Measurements from ENCODE around the gene VSNL1.

Gene VSNL1

GRCh38 chr2:17606851-17607250 lies 66.4 kb downstream of the VSNL1 start:
- no peak for TF ChIP-seq FOXA1 (IDR thresholded peaks at IDR 0.05)
- no peak for DNase-seq (ENCODE audit: extremely low spot score)
- ChIA-PET POLR2A (no interaction called here), CTCF (no interaction called here)

- TF ChIP-seq FOXA1 (IDR thresholded peaks at IDR 0.05) (no peak), PKNOX1 (IDR thresholded peaks at IDR 0.05) (peak; percentile 37; the same call in 1 of the 2 replicates)
- ChIA-PET CTCF (no interaction called here), POLR2A (no interaction called here)
- no peak for DNase-seq (ENCODE audit: extremely low spot score)
Measured at GRCh38 chr2:17607379-17607778, 66.9 kb downstream of the VSNL1 start.

- ChIA-PET POLR2A (no interaction called here), CTCF (no interaction called here)
- no peak for DNase-seq (ENCODE audit: extremely low spot score)
Measured at GRCh38 chr2:17608251-17608650, 67.8 kb downstream of the VSNL1 start.

GRCh38 chr2:17610521-17610920 lies 70.0 kb downstream of the VSNL1 start:
- POLR2A ChIA-PET, result no interaction called here
- TF ChIP-seq FOXM1 (IDR thresholded peaks at IDR 0.05; ENCODE audit: borderline replicate concordance) (no peak), SUZ12 (IDR thresholded peaks at IDR 0.05) (no peak), LEF1 (IDR thresholded peaks at IDR 0.05; ENCODE audit: borderline replicate concordance) (no peak), FOXA1 (IDR thresholded peaks at IDR 0.05) (no peak), BHLHE40 (IDR thresholded peaks at IDR 0.05; ENCODE audit: borderline replicate concordance) (no peak), SP1 (IDR thresholded peaks at IDR 0.05) (no peak), PKNOX1 (IDR thresholded peaks at IDR 0.05) (no peak), NFRKB (IDR thresholded peaks at IDR 0.05) (no peak), ARNT (IDR thresholded peaks at IDR 0.05) (no peak), ELF4 (IDR thresholded peaks at IDR 0.05) (no peak), HDGF (IDR thresholded peaks at IDR 0.05; ENCODE audit: borderline replicate concordance) (no peak), TARDBP (IDR thresholded peaks at IDR 0.05) (no peak), ZNF384 (IDR thresholded peaks at IDR 0.05) (no peak), FOXK2 (IDR thresholded peaks at IDR 0.05) (no peak), L3MBTL2 (conservative IDR thresholded peaks at IDR 0.05) (no peak), CTBP1 (IDR thresholded peaks at IDR 0.05; ENCODE audit: borderline replicate concordance) (no peak)
- DNase-seq (ENCODE audit: extremely low spot score), result no peak
- CTCF ChIA-PET, result no interaction called here

More at GRCh38 chr2:17608251-17608650, 67.8 kb downstream of the VSNL1 start:
- no peak for TF ChIP-seq HDGF (IDR thresholded peaks at IDR 0.05; ENCODE audit: borderline replicate concordance)
- no peak for TF ChIP-seq FOXA1 (IDR thresholded peaks at IDR 0.05)
- no peak for TF ChIP-seq NFRKB (IDR thresholded peaks at IDR 0.05)
- TF ChIP-seq ZNF384 (IDR thresholded peaks at IDR 0.05), result no peak
- TF ChIP-seq FOXK2 (IDR thresholded peaks at IDR 0.05), result no peak

- ChIA-PET CTCF (no interaction called here), POLR2A (no interaction called here)
- DNase-seq (ENCODE audit: extremely low spot score), result no peak
- TF ChIP-seq FOXK2 (IDR thresholded peaks at IDR 0.05), result no peak
- TF ChIP-seq BHLHE40 (IDR thresholded peaks at IDR 0.05; ENCODE audit: borderline replicate concordance), result no peak
- TF ChIP-seq ARNT (IDR thresholded peaks at IDR 0.05), result no peak
- no peak for TF ChIP-seq ELF4 (IDR thresholded peaks at IDR 0.05)
- TF ChIP-seq PKNOX1 (IDR thresholded peaks at IDR 0.05), result no peak
- TF ChIP-seq FOXM1 (IDR thresholded peaks at IDR 0.05; ENCODE audit: borderline replicate concordance), result no peak
- no peak for TF ChIP-seq CTBP1 (IDR thresholded peaks at IDR 0.05; ENCODE audit: borderline replicate concordance)
- TF ChIP-seq LEF1 (IDR thresholded peaks at IDR 0.05; ENCODE audit: borderline replicate concordance), result no peak
- no peak for TF ChIP-seq HDGF (IDR thresholded peaks at IDR 0.05; ENCODE audit: borderline replicate concordance)
- TF ChIP-seq FOXA1 (IDR thresholded peaks at IDR 0.05), result no peak
- no peak for TF ChIP-seq NFRKB (IDR thresholded peaks at IDR 0.05)
- TF ChIP-seq L3MBTL2 (conservative IDR thresholded peaks at IDR 0.05), result no peak
- TF ChIP-seq ZNF384 (IDR thresholded peaks at IDR 0.05), result no peak
- TF ChIP-seq TARDBP (IDR thresholded peaks at IDR 0.05), result no peak
- no peak for TF ChIP-seq SUZ12 (IDR thresholded peaks at IDR 0.05)
- no peak for TF ChIP-seq SP1 (IDR thresholded peaks at IDR 0.05)
Measured at GRCh38 chr2:17611036-17611435, 70.5 kb downstream of the VSNL1 start.

GRCh38 chr2:17614174-17614930 lies 73.9 kb downstream of the VSNL1 start:
- CTCF ChIA-PET, result interaction anchor here (0.6 kb wide), 2 partner anchors 109 to 112 kb away, joined by 3 to 4 read pairs; no protein-coding TSS in a partner anchor
- no peak for DNase-seq (ENCODE audit: extremely low spot score)
- no peak for TF ChIP-seq HDGF (IDR thresholded peaks at IDR 0.05; ENCODE audit: borderline replicate concordance)
- no peak for TF ChIP-seq NFRKB (IDR thresholded peaks at IDR 0.05)
- no peak for TF ChIP-seq FOXA1 (IDR thresholded peaks at IDR 0.05)
- TF ChIP-seq FOXK2 (IDR thresholded peaks at IDR 0.05), result no peak
- no peak for TF ChIP-seq SUZ12 (IDR thresholded peaks at IDR 0.05)
- TF ChIP-seq TARDBP (IDR thresholded peaks at IDR 0.05), result no peak
- TF ChIP-seq LEF1 (IDR thresholded peaks at IDR 0.05; ENCODE audit: borderline replicate concordance), result no peak
- TF ChIP-seq L3MBTL2 (conservative IDR thresholded peaks at IDR 0.05), result no peak
- no peak for TF ChIP-seq FOXM1 (IDR thresholded peaks at IDR 0.05; ENCODE audit: borderline replicate concordance)
- TF ChIP-seq ELF4 (IDR thresholded peaks at IDR 0.05), result no peak
- no peak for TF ChIP-seq CTBP1 (IDR thresholded peaks at IDR 0.05; ENCODE audit: borderline replicate concordance)
- no peak for TF ChIP-seq ARNT (IDR thresholded peaks at IDR 0.05)
- no peak for TF ChIP-seq BHLHE40 (IDR thresholded peaks at IDR 0.05; ENCODE audit: borderline replicate concordance)
- TF ChIP-seq PKNOX1 (IDR thresholded peaks at IDR 0.05), result no peak
- TF ChIP-seq ZNF384 (IDR thresholded peaks at IDR 0.05), result no peak
- POLR2A ChIA-PET, result no interaction called here
